ENCODE results near the gene MIOS. TPM values are rescaled to one million over a fixed set of nuclear protein-coding genes. Genes with fewer than 3 reads are reported as not detected.

Gene MIOS
- total RNA-seq, 4 donors from 2014 or later, result 8.4 to 41.9 (median 26.1) TPM

DNA sequence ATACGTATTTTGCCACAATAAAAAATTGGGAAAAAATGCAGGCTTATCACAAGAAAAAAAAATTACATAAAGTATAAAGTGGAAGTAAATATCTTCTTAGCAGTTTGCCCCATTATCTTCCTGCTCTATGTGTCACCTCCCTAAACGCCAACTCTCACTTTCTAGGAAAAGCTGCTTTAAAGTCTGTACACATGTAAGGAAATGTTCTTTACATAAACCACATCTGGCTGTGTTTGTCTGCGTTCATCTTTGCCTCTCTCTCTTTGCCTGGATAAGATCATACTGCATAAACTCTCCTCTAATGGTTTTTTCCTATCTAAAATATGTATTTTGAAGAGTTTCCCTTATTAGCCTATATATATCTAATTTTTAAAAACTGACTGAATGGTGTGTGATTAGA is 50.9 kb downstream of the MIOS start:
- Histone ChIP-seq H3K36me3 (no peaks in the 10 kb centered on the region), H3K4me1 (no peaks in the 10 kb centered on the region), H3K27ac (no peak overlapping the region), H3K27me3 (no peaks in the 10 kb centered on the region), H3K4me3 (no peak overlapping the region), H3K9me3 (no peaks in the 10 kb centered on the region)
- no peak for DNase-seq
- in situ Hi-C loops (cut with MboI; ENCODE audit: low pct_ligation_motif_present in 1 of 4, low pct_unique_long_range_greater_than_20kb in 1 of 4, low sequenced_read_pairs in 3 of 4), result no loop called here
- WGBS, 2 donors (ENCODE audit: low coverage in 1 of 2), result 69 to 74% methylated on average over 3 of the region's 3 CpGs
- TF ChIP-seq POLR2AphosphoS5 (IDR thresholded peaks at IDR 0.05), result no peak
- no peak for TF ChIP-seq EP300 (IDR thresholded peaks at IDR 0.05; ENCODE audit: low read depth)
- TF ChIP-seq, protein P1, sequence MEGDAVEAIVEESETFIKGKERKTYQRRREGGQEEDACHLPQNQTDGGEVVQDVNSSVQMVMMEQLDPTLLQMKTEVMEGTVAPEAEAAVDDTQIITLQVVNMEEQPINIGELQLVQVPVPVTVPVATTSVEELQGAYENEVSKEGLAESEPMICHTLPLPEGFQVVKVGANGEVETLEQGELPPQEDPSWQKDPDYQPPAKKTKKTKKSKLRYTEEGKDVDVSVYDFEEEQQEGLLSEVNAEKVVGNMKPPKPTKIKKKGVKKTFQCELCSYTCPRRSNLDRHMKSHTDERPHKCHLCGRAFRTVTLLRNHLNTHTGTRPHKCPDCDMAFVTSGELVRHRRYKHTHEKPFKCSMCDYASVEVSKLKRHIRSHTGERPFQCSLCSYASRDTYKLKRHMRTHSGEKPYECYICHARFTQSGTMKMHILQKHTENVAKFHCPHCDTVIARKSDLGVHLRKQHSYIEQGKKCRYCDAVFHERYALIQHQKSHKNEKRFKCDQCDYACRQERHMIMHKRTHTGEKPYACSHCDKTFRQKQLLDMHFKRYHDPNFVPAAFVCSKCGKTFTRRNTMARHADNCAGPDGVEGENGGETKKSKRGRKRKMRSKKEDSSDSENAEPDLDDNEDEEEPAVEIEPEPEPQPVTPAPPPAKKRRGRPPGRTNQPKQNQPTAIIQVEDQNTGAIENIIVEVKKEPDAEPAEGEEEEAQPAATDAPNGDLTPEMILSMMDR (IDR thresholded peaks at IDR 0.05), result no peak
- TF ChIP-seq POLR2A (IDR thresholded peaks at IDR 0.05), result no peak
- intact Hi-C loops (cut with DNase I; ENCODE audit: low total_unique reads), result no loop called here

DNA sequence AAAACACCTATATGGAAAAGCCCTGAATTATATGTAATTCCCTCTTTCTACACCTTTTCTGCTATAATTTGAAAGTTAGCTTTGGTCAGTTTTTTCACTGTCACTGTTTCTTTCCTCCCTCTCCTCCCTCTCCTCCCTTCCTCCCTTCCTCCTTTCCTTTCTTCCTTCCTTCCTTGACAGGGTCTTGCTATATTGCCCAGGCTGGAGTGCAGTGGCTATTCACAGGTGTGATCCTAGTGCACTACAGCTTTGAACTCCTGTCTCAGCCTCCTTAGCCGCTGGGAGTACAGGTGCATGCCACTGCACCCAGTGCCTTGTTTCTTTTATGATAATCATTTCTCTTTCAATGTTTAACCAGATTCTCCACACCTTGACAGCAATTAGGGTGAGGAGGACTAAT is 51.7 kb downstream of the MIOS start:
- in situ Hi-C loops (cut with MboI; ENCODE audit: low pct_ligation_motif_present in 1 of 4, low pct_unique_long_range_greater_than_20kb in 1 of 4, low sequenced_read_pairs in 3 of 4) (no loop called here), intact Hi-C loops (cut with DNase I; ENCODE audit: low total_unique reads) (no loop called here)
- TF ChIP-seq, protein P1 (IDR thresholded peaks at IDR 0.05), result no peak
- WGBS, 2 donors (ENCODE audit: low coverage in 1 of 2), result 67 to 71% methylated on average over 1 of the region's 1 CpG
- no peaks in the 10 kb centered on the region for H3K4me1 ChIP-seq
- no peak overlapping the region for H3K27ac ChIP-seq
- no peak for DNase-seq
- H3K27me3 ChIP-seq, result no peaks in the 10 kb centered on the region
- H3K9me3 ChIP-seq, result no peaks in the 10 kb centered on the region
- H3K4me3 ChIP-seq, result no peak overlapping the region
- no peaks in the 10 kb centered on the region for H3K36me3 ChIP-seq

DNA sequence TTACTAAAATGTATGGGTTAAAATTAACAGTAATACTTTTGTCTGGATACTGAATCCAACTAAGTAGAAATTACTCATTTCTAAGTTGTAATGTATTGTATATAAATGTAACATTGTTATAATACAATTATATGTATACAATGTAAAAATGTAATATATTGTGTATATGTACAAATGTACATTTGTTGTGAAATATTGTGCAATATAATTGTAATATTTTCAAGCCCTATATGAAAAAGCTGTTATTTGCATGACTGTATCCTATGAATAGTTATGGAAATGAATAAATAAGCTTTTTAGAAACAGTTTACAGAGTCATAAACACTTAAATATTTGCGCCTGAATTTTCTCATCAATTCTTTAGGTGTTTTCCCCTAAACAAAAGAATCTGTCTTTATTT is 53.6 kb downstream of the MIOS start:
- Histone ChIP-seq H3K36me3 (no peaks in the 10 kb centered on the region), H3K27me3 (no peaks in the 10 kb centered on the region), H3K9me3 (no peaks in the 10 kb centered on the region), H3K4me3 (no peak overlapping the region), H3K27ac (no peak overlapping the region), H3K4me1 (no peaks in the 10 kb centered on the region)
- DNase-seq, result no peak
- TF ChIP-seq POLR2A (IDR thresholded peaks at IDR 0.05) (no peak), POLR2AphosphoS5 (IDR thresholded peaks at IDR 0.05) (no peak), EP300 (IDR thresholded peaks at IDR 0.05; ENCODE audit: low read depth) (no peak)
- TF ChIP-seq, protein P1 (IDR thresholded peaks at IDR 0.05), result no peak
- in situ Hi-C loops (cut with MboI; ENCODE audit: low pct_ligation_motif_present in 1 of 4, low pct_unique_long_range_greater_than_20kb in 1 of 4, low sequenced_read_pairs in 3 of 4), result no loop called here
- WGBS, 2 donors (ENCODE audit: low coverage in 1 of 2), result 83 to 84% methylated on average over 1 of the region's 1 CpG
- intact Hi-C loops (cut with DNase I; ENCODE audit: low total_unique reads), result no loop called here

DNA sequence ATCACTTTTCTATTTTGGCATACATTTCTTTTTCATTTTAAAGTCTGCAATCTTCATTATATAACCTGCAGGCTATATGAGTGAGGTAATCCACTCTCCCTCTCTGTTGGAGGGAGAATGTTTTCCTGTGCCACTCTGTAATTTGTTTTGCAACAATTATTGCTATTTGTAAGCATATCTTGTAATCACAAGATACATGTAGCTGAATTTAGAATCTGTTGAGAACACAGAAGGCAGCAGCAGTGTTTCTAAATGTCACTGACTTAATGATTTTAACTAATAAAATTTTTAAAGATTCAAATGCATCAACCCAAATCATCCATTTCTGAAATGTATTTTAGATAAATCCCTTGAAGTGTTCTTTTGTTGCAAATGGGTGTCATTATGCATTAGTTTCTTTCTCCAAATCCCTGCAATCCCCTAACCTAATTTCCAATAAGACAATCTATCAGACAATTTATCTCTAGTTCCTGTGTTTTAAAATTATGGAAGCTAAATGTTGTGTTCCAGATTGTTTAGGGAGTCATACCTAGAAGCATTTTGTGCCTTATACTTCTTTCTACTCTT is 54.0 kb downstream of the MIOS start:
- H3K4me3 ChIP-seq, result no peak overlapping the region
- no peak for DNase-seq
- no peaks in the 10 kb centered on the region for H3K27me3 ChIP-seq
- intact Hi-C loops (cut with DNase I; ENCODE audit: low total_unique reads), result no loop called here
- no peaks in the 10 kb centered on the region for H3K4me1 ChIP-seq
- TF ChIP-seq EP300 (IDR thresholded peaks at IDR 0.05; ENCODE audit: low read depth) (no peak), POLR2AphosphoS5 (IDR thresholded peaks at IDR 0.05) (no peak), POLR2A (IDR thresholded peaks at IDR 0.05) (no peak)
- TF ChIP-seq, protein P1 (IDR thresholded peaks at IDR 0.05), result no peak
- no peak overlapping the region for H3K27ac ChIP-seq
- H3K36me3 ChIP-seq, result no peaks in the 10 kb centered on the region
- in situ Hi-C loops (cut with MboI; ENCODE audit: low pct_ligation_motif_present in 1 of 4, low pct_unique_long_range_greater_than_20kb in 1 of 4, low sequenced_read_pairs in 3 of 4), result no loop called here
- peaks cover 0 to 2% of the 10 kb centered on the region in 2 donors for H3K9me3 ChIP-seq
